Measurements from ENCODE around the gene CHI3L2. TPM values are rescaled to one million over a fixed set of nuclear protein-coding genes. Genes with fewer than 3 reads are reported as not detected.

The CHI3L2 gene
- polyA plus RNA-seq, 1 donor from 2014 or later, result not detected

DNA sequence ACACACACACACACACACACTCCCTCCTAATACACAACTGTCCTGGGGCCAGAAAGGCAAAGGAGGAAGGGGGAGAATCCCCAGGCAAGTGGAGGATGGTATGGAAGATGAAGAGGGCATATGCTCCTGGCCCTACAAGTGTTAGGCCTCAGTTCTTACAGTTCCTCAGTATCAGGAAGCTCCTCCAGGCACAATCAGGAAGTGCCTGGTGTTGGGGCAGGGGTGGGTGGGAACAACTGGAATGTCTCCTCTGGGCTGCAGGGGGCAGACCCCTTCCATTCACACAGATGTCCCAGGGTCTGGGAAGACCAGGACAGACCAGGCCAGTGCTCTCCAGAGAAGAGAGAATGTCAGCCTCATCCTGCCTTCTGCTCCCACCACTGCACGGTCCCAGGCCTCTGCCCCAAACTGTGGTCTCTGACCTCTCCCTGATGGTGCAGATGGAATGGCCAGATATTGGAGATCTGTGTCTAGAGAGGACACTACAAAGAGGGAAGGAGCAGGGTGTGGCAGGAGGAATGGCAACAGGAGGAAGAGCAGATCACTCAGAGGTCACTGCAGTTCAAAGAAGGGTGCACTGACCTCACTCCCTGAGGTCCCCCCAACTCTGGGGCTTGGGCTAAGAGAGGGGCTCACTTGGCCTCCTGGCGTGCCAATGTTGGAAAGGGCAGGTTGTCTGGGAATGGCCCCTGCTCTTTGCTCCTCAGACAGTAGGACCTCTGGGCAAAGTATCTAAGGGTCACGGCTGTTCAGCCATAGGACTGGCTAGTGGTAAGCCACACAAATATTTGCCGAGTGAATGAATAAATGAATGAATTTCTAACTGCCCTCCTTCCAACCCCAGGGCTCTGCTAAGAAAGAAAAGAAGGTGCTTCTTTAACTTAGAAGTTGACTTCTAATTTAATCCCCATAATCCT, 24.5 kb upstream of the CHI3L2 start:
- Histone ChIP-seq H4K20me1 (ENCODE audit: insufficient read depth) (no peaks in the 10 kb centered on the region), H3K27ac (ENCODE audit: low read length) (no peak overlapping the region), H2AFZ (ENCODE audit: low read depth, low read length) (no peak overlapping the region), H3K9ac (ENCODE audit: low read length) (no peak overlapping the region), H3K4me2 (ENCODE audit: low read length) (no peak overlapping the region), H3K9me2 (ENCODE audit: insufficient read depth, low read length) (no peaks in the 10 kb centered on the region), H3K36me3 (ENCODE audit: insufficient read depth, low read length) (no peaks in the 10 kb centered on the region), H3K4me3 (ENCODE audit: low read length) (peak overlapping the region; percentile 52), H3K9me3 (ENCODE audit: low read length) (no peaks in the 10 kb centered on the region), H3F3A (ENCODE audit: insufficient read depth, low read length, poor library complexity, severe bottlenecking) (no peaks in the 10 kb centered on the region), H3K79me2 (replicated peaks; ENCODE audit: insufficient read depth, low read length) (no peaks in the 10 kb centered on the region), H3K27me3 (ENCODE audit: insufficient read depth, low read depth, low read length) (peaks cover 35% of the 10 kb centered on the region)
- TF ChIP-seq POLR2AphosphoS5 (IDR thresholded peaks at IDR 0.05), result no peak
- no peak for TF ChIP-seq EZH2 (IDR thresholded peaks at IDR 0.05; ENCODE audit: borderline replicate concordance, insufficient read depth, low read length, poor library complexity, severe bottlenecking)
- TF ChIP-seq TAF1 (IDR thresholded peaks at IDR 0.05; ENCODE audit: low read depth), result no peak
- TF ChIP-seq MXI1 (conservative IDR thresholded peaks at IDR 0.05; ENCODE audit: poor library complexity, severe bottlenecking), result no peak
- TF ChIP-seq EP300 (conservative IDR thresholded peaks at IDR 0.05; ENCODE audit: poor library complexity, severe bottlenecking), result no peak
- TF ChIP-seq, protein P1, sequence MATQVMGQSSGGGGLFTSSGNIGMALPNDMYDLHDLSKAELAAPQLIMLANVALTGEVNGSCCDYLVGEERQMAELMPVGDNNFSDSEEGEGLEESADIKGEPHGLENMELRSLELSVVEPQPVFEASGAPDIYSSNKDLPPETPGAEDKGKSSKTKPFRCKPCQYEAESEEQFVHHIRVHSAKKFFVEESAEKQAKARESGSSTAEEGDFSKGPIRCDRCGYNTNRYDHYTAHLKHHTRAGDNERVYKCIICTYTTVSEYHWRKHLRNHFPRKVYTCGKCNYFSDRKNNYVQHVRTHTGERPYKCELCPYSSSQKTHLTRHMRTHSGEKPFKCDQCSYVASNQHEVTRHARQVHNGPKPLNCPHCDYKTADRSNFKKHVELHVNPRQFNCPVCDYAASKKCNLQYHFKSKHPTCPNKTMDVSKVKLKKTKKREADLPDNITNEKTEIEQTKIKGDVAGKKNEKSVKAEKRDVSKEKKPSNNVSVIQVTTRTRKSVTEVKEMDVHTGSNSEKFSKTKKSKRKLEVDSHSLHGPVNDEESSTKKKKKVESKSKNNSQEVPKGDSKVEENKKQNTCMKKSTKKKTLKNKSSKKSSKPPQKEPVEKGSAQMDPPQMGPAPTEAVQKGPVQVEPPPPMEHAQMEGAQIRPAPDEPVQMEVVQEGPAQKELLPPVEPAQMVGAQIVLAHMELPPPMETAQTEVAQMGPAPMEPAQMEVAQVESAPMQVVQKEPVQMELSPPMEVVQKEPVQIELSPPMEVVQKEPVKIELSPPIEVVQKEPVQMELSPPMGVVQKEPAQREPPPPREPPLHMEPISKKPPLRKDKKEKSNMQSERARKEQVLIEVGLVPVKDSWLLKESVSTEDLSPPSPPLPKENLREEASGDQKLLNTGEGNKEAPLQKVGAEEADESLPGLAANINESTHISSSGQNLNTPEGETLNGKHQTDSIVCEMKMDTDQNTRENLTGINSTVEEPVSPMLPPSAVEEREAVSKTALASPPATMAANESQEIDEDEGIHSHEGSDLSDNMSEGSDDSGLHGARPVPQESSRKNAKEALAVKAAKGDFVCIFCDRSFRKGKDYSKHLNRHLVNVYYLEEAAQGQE (IDR thresholded peaks at IDR 0.05; ENCODE audit: borderline replicate concordance), result no peak
- TF ChIP-seq RAD21 (conservative IDR thresholded peaks at IDR 0.05), result no peak
- TF ChIP-seq, protein P2, sequence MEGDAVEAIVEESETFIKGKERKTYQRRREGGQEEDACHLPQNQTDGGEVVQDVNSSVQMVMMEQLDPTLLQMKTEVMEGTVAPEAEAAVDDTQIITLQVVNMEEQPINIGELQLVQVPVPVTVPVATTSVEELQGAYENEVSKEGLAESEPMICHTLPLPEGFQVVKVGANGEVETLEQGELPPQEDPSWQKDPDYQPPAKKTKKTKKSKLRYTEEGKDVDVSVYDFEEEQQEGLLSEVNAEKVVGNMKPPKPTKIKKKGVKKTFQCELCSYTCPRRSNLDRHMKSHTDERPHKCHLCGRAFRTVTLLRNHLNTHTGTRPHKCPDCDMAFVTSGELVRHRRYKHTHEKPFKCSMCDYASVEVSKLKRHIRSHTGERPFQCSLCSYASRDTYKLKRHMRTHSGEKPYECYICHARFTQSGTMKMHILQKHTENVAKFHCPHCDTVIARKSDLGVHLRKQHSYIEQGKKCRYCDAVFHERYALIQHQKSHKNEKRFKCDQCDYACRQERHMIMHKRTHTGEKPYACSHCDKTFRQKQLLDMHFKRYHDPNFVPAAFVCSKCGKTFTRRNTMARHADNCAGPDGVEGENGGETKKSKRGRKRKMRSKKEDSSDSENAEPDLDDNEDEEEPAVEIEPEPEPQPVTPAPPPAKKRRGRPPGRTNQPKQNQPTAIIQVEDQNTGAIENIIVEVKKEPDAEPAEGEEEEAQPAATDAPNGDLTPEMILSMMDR (IDR thresholded peaks at IDR 0.05; ENCODE audit: poor library complexity, severe bottlenecking), result no peak

DNA sequence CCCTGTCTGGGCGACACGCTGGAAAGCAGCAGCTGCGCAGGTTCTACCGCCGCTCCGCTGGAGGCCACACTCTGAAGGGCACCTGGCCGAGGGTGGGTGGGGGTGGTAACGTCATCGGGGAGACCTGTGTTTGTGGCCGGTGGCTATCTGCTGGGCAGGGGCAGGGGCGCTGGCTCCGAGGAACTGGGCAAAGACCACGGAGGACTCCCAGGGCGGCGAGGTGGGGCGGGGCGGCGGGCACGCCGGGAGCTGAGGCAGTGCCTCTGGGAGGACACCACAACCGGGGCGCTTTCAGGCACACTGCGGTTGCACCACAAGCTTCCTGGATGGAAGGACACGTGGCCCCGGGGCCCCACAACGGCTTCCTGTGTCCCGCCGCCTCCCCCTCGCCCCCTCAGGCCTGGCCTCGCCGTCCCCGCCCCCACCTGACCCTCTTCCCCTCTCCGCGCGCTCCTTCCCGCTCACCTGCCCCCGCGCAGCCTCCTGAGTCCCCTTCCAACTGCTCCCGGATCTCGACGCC, 23.8 kb upstream of the CHI3L2 start:
- H3K36me3 ChIP-seq (ENCODE audit: insufficient read depth, low read length), result no peaks in the 10 kb centered on the region
- no peaks in the 10 kb centered on the region for H3F3A ChIP-seq (ENCODE audit: insufficient read depth, low read length, poor library complexity, severe bottlenecking)
- no peak overlapping the region for H3K27ac ChIP-seq (ENCODE audit: low read length)
- peaks cover 35% of the 10 kb centered on the region for H3K27me3 ChIP-seq (ENCODE audit: insufficient read depth, low read depth, low read length)
- no peaks in the 10 kb centered on the region for H3K79me2 ChIP-seq (replicated peaks; ENCODE audit: insufficient read depth, low read length)
- no peak overlapping the region for H3K9ac ChIP-seq (ENCODE audit: low read length)
- no peaks in the 10 kb centered on the region for H4K20me1 ChIP-seq (ENCODE audit: insufficient read depth)
- peak overlapping the region; percentile 52 for H3K4me3 ChIP-seq (ENCODE audit: low read length)
- no peak overlapping the region for H3K4me2 ChIP-seq (ENCODE audit: low read length)
- no peaks in the 10 kb centered on the region for H3K9me3 ChIP-seq (ENCODE audit: low read length)
- no peak overlapping the region for H2AFZ ChIP-seq (ENCODE audit: low read depth, low read length)
- H3K9me2 ChIP-seq (ENCODE audit: insufficient read depth, low read length), result no peaks in the 10 kb centered on the region
- TF ChIP-seq EP300 (conservative IDR thresholded peaks at IDR 0.05; ENCODE audit: poor library complexity, severe bottlenecking), result no peak
- TF ChIP-seq MXI1 (conservative IDR thresholded peaks at IDR 0.05; ENCODE audit: poor library complexity, severe bottlenecking), result no peak
- no peak for TF ChIP-seq SMC3 (conservative IDR thresholded peaks at IDR 0.05; ENCODE audit: poor library complexity)
